ENCODE measurements around the gene DGCR6.
"Not testable (repeated sequence)": the region's sequence is repeated elsewhere in the genome, so short reads cannot be mapped to it uniquely, and the experiment has no call there.

DGCR6 gene

DNA sequence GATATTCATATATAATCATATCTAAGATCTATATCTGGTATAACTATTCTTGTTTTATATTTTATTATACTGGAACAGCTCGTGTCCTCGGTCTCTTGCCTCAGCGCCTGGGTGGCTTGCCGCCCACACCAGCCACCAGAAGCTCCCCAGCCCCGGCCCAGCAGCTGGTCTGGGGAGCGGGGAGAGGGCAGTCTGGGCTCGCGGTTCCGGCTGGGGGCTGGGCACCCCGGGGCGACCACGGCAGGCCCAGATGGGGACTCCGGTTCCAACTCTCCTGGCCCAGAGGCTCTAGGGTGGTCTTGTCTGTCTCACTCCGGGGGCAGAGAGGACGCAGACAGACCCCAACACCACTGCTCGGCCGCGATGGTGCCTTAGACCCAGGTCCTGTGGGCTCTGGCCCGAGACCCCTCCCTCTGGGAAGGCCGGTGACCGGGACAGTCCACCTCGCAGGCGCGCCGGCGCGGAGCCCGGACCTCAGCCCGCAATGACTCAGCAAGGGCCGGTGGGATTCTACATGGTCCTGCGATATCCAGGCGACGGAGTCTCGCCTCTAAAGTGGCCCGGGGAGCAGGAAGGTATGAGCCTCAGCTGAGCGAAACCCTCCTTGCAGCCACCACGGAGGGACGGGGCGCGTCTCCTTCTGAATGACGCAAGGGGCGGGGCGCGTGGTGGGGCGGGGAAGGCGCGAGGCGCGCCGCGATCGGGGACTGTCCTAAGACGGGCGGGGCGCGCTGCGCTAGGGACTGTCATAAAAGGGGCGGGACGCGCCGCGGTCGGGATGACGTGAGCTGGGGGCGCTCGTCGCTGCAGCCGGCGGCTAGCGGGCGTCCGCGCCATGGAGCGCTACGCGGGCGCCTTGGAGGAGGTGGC is at the start of gene DGCR6:
DGCR6 (plus strand) TSS at position 781 of the 870 bp plus-strand sequence; CDS start at position 836, 55 bp downstream.
- ATAC-seq: peak; percentile 99

DNA sequence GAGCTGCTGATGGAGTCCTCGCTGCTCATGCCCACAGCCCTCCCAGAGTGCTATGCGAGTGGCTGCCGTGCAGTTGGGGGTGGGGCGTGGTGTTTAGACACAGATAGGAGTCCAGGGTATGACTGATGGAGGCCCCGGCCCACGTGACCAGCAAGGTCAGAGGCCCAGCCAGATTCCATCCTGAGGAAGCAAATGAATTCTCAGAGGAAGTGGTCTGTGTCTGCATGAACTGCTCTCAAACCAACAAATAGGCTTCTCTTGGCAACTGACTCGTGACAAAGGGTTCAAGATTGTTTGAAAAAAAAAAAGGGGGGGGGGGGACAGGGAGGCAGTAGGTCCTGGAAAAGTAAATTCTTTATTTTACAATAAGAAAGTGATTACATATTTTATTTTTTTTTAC is 46.8 kb upstream of the DGCR6 start:
- ATAC-seq: not testable (repeated sequence)

DNA sequence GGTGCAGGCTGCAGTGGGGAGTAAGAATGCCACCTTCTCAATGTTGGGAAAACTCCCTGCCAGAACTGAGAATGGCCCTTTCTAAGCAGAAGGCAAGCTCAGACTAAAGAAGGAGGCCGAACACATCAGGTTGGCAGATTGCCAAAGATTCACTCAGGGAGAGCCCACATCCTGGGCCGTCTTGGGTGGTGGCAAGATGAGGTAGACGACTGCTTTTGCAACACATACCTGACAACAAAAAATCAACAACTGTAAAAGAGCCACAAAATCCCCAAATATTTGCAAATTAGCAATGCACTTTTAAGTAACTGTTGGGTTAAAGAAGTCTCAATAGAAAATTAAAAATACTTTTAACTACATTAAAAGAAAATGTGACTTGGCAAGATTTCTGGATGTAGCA is 24.9 kb upstream of the DGCR6 start:
- not testable (repeated sequence) for ATAC-seq

DNA sequence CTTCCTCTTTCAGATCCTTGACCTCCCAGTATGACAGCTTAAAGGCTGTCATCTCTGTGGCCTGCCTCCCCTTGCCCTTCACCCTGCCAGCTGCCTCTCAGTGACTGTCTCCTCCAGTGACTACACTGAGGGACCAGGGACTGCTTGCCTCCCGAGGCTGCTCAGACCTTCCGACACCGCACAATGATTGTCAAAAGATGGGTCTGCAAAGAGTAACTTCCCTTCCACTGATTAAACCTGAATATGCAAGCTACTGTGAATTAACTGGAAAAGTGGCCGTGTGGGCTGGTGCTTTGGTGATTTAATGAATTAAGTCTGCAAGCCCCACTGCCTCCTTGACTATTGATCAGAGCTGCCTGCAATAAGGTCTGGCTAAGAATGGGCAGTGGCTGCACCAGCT is 21.7 kb upstream of the DGCR6 start:
- not testable (repeated sequence) for ATAC-seq

DNA sequence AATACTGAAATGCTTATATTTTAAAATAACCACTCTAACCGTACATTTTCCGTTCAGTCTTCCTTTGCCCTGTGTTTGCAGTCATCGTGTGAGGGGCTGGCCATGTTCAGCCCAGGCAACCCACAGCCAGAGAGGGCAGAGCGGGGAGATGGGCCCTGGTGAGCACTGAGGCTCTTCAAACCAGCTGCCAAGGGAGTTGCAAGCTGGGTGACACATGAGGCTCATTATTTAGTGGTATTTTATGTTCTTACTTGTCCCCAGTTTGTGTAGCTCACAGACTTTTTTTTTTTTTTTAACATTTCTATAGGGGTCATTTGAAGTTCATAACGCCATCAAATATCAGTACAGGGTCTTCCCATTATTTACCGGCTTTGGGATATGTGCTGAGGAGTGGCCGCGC is 18.0 kb upstream of the DGCR6 start:
- no peak for ATAC-seq

DNA sequence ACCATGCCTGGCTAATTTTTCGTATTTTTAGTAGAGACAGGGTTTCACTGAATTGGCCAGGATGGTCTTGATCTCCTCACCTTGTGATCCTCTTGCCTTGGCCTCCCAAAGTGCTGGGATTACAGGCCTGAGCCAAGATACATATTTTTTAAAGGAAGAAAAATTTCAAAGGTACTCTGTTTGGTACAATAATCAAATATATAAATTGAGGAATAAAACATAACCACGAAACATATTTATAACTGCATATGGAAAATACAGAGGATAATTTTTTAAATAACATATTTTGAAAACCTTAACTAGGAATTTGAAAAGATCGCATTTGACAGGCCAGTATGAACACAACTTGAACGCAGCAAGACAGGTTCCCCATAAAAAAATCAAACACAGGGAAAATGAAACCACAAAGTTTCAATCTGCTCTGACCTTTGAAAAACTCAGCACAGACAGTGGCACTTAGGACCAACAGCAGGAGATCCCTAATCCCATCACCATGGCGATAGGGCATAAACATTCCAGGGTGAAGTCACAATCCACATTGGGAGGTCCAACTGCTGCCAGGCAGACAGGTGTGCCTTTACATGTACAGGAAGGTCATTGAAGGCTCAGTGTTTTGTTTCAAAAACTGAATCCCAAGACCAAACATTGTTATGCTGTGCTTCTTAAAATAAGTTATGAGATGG is 15.5 kb upstream of the DGCR6 start:
- ATAC-seq: peak in 1 of 2 donors; percentile 38

DNA sequence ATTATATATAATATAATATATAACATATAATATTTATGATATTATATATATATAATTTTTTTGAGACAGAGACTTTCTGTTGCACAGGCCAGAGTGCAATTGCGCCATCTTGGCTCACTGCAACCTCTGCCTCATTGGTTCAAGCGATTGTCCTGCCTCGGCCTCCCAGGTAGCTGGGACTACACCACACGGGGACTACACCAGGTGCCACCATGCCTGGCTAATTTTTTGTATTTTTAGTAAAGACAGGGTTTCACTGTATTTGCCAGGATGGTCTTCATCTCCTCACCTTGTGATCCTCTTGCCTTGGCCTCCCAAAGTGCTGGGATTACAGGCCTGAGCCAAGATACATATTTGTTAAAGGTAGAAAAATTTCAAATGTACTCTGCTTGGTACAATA is 12.3 kb upstream of the DGCR6 start:
- not testable (repeated sequence) for ATAC-seq

DNA sequence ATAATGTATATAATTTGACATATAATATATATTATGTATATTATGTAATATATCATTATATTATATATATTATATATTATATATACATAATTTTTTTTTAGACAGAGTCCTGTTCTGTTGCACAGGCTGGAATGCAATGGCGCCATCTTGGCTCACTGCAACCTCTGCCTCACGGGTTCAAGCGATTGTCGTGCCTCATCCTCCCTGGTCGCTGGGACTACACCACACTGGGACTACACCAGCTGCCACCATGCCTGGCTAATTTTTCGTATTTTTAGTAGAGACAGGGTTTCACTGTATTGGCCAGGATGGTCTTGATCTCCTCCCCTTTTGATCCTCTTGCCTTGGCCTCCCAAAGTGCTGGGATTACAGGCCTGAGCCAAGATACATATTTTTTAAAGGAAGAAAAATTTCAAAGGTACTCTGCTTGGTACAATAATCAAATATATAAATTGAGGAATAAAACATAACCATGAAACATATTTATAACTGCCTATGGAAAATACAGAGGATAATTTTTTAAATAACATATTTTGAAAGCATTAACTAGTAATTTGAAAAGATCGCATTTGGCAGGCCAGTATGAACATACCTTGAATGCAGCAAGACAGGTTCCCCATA is 10.0 kb upstream of the DGCR6 start:
- ATAC-seq: not testable (repeated sequence)

DNA sequence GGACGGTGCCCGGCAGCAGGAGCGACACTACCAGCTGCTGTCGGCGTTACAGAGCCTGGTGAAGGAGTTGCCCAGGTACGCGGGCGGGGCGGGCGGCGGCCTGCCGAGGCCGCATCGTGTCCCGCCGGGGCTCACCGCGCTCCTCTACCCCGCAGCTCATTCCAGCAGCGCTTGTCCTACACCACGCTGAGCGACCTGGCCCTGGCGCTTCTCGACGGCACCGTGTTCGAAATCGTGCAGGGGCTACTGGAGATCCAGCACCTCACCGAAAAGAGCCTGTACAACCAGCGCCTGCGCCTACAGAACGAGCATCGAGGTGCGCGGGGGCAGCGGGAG is 258 bp downstream of the DGCR6 start:
- peak in 1 of 2 donors; percentile 34 for ATAC-seq

DNA sequence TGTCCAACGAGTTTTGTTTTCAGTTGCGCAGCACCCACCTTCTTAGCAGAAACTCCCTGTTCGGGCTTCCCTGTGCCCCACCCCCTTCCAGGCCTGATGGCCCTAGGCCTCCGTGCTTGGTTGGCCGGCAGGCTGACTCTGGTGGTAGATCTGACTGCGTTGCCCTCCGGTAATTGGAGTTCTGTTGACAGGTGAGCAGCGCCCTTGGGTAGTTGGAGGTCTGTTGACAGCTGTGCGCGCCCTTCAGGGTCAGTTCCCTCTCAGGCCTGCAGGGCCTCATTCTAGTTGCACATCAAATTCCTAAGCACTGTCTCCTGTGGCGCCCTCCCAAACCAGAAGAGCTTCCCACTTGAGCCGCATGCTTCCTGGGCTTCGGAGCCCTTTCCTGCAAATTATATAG is 776 bp downstream of the DGCR6 start:
- ATAC-seq: no peak

DNA sequence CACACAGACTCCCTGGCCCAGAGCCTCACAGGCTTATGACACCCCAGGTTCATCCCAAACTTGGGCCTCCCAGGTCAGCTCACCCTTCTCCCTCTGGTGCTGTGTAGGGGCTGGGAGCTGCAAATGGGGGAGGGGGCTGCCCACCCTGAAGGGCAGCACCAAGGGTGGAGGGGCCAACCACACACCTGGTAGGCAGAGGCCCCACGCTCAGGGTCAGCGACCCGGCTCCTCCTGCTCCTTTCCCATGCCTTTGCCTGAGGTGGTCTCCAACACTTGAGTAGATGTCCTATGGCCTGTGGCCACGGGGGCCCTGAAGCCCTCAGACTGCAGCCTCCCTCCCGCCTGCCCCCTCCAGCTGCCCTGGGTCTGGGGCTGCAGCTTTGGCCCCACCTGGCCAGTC is 3.4 kb downstream of the DGCR6 start:
- no peak for ATAC-seq

DNA sequence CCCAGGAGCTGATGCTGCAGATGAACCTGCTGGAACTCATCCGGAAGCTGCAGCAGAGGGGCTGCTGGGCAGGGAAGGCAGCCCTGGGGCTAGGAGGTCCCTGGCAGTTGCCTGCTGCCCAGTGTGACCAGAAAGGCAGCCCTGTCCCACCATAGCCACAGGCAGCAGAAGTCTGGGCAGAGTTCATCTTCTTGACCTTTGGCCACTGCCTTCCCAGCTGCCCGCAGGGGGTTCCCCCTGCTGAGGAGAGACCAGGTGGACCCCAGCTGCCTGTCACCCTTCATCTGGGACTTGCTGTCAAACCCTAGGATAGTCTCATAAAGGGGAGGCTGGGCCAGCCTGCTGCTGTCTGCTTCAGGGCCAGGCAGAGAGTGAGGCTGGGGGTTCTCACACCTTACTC is 5.4 kb downstream of the DGCR6 start:
- ATAC-seq: not testable (repeated sequence)

DNA sequence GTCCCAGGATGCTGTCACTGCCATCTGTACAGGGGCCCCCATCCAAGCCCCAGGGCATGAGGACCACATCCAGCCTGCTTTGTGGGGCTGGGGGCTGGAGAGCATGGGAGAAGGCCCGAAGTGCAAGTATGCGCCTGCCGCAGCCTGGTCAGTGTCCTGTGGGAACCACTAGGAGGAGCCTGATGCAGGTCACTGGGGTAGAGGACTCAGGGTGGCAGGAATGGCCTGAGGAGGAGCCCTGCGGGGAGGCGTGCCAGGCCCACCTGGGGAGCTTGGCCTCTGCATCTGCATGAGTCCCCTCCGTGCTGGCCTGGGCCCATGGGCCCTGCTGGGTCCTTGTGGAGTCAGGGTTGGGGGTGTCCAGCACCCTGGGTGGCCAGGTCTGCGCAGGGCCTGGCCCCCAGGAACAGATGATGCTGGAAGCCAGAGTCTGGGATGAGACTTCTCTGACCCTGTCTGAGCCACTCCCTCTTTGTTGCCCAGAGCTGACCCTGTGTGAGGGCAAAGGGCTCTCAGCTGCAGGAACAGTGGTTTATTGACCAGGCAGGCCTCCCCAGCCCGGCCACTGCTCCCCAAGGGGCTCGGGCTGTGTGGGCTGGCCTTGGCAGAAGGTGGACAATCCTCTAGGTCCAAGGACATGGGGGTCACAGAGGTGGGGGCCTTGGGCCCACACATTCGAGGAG is 6.3 kb downstream of the DGCR6 start:
- ATAC-seq: not testable (repeated sequence)

DNA sequence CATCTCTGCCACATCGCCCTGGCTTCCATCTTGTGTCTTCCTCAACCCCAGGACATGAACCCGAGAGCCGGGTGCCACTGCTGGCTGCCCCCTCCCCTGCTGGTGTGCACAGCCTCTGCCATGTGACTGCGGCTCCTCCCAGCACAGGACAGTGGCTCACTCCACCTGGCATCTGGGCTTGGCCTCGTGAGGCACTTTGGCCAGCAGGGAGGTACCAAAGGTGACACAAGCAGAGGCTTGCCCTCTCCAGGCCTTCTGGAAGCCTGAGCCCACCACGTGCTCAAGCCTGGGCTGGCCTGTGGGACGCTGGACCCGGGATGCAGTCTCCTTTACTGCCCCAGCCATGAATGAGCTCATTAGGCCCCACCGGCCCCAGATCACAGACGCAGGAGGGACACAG is 8.4 kb downstream of the DGCR6 start:
- not testable (repeated sequence) for ATAC-seq

DNA sequence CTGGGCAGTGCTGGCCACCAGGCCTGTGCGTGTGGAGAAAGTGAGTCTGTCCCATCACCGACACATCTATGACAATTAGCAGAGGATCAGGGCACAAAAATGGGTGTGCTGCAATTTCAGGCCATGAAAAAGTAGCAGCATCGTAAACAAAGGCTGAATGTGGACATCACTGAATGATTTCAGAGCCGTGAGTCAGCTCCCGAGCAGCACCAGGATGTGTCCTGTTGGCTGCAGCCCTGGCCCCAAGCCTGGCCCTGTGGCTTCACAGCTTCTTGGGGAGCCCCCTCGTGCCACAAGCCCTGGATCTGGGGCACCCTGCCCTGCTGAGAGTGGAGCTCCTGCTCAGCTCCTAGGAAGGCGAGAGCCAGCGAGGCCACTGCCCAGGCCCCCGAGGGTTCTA is 9.4 kb downstream of the DGCR6 start:
- not testable (repeated sequence) for ATAC-seq

DNA sequence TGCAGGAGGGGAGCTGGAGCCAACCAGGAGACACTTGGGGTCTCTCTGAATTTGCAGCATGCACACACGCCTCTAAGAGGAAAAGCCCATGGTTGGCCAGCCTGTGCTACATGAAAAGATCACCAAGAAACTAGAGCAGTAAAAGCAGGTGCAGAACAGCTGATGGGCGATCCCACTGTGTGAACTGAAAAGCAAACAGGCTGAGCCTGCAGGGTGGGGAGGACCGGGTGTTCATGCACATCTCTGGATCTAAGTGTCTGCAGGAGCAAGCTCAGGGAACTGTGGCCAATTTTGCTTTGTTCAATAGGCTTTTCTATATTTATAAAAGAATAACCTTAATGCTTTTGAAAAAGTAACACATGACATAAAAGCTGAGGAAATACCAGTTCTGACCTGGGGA is 11.7 kb downstream of the DGCR6 start:
- not testable (repeated sequence) for ATAC-seq

DNA sequence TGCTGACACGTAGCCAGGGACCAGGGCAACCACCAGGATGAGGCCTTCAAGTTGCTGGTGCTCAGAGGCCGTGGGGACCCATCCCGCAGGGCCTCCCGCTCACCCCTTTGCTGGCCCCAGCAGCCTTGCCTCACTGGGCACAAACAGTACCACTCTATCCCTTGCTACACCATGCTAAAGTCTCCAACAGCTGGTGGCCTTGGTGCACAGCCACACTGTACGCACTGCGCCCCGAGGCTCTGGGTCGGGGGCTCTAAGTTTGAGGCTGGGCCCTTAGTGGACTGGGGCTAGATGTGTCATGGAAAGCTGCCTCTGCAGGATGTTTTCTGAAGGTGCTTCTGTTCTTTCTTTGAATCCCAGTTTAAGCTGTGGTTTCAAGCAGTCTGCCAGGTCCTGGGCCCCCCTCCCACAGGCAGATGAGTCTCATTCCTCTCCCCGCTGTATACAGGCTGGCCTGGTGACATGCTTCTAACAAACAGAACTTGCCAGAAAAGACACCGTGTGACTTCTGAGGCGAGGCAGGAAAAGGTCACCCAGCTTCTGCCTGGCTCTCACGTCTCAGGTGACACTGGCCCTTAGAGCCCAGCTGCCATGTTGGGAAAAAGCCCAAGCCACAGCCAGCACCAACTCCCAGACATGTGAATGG is 14.3 kb downstream of the DGCR6 start:
- ATAC-seq: not testable (repeated sequence)

DNA sequence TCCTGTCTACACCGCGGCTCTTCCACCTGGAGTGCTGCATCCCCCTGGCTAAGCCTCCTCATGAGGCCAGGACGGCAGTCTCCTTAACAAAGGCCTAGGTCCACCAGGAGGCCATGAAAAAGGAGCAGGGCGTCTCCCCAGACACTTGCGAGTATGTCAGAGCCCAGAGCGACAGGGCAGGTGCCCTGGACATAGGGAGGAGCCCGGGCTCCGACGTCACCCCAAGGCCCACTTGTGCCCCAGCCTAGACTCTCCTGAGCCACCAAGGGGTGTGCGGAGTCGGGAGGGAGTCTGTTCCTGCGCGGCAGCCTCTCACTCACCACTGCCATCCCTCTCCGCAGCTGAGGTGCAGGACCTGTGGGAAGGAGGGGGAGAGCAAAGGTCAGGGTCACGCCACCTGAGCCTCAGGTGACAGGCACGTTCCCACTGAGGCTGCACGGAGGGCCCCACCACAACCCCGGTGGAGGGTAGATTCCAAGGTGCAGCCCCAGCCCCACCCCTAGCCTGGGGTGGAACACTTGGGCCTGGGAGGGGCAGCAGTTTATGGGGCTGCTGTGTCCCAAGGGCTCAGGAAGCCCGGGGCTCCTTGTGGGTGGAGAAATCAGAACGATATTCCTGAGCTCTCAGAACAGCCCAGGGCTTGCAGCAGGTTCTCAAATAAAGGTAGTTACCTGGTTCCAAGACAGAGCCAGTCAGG is 19.4 kb downstream of the DGCR6 start:
- ATAC-seq: no peak

DNA sequence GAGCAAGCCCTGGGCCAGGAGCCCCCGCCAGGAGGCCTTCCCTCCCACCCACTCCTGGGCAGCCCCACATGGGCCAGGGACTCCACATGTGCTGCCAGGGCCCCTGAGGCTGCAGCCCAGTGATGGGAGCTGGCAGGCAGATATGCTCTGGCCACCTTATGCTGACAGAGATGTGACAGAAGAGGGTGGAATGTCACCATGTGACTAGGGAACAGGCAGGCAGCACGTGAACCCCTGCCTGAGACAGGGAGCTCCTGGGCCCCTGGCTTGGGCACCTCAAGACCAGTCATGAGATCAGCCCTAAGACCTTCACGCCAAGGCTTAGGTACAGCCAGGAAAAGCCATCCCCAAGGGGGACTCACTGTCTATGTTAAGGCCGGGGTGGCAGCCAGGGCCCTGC is 20.9 kb downstream of the DGCR6 start:
- no peak for ATAC-seq

DNA sequence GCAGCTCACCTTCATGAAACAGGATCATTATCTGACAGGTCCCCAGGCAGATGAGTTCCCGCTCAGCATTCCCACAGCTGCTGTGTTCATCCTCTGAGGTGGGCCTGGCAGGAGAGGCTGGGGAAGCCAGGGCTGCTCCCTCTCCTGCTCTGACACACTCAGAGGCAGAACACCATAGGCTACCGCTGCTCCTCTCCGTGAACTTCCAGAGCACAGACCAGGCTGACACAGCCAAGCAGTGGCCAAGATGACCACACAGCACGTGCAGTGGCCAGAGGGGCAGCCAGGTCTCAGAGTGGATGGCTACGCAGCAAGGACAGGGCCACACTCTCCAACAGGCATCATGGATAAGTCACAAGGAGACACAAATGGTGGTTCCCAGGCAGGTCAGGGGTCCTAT is 21.5 kb downstream of the DGCR6 start:
- no peak for ATAC-seq

DNA sequence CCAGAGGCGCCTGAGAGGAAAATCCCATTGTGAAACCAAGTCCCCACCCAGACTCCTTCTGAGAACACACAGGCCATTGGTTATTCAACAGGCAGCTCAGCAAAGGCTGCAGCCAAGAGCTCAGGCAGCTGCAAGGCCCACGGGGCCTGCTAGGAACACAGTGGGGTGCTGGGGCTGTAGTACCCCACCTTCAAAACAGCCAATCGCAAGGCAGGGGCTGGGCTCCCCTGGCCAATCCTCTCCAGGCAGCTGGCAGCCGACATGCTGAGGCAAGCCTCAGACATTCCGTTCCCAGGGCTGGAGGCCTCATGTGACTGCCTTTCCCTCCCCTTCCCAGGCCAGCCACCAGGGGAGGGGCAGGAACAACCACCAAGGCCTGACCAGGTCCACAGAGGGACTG is 23.3 kb downstream of the DGCR6 start:
- ATAC-seq: no peak
